ENCODE data around the gene STRN4. TPM values are rescaled to one million over a fixed set of nuclear protein-coding genes. Genes with fewer than 3 reads are reported as not detected.
A peak's percentile ranks its signal among the peaks of the same experiment; 100 is the strongest.

The STRN4 gene
- total and polyA plus RNA-seq, 4 donors = 9.5 to 29.9 (median 24.8) TPM

- peak; percentile 61 for DNase-seq (ENCODE audit: low spot score)
- Histone ChIP-seq H3K4me1 (ENCODE audit: control insufficient read depth in 4 of 4, insufficient read depth in 4 of 4, low read length in 3 of 4) (no peaks in the 10 kb centered on the region), H3K27ac (ENCODE audit: low read depth in 1 of 2, low read length in 2 of 2) (no peak overlapping the region), H3K4me3 (ENCODE audit: low read depth in 1 of 3, low read length in 3 of 3) (no peak overlapping the region), H3K9ac (ENCODE audit: low read depth in 1 of 2, low read length in 2 of 2) (no peak overlapping the region), H3K27me3 (ENCODE audit: control insufficient read depth in 4 of 4, insufficient read depth in 4 of 4, low read length in 3 of 4) (no peaks in the 10 kb centered on the region), H3K9me3 (ENCODE audit: control insufficient read depth in 4 of 4, low read length in 3 of 4) (no peaks in the 10 kb centered on the region), H3K36me3 (ENCODE audit: control insufficient read depth in 4 of 4, insufficient read depth in 3 of 4, low read depth in 1 of 4, low read length in 3 of 4) (peaks cover 17 to 54% (median 32%) of the 10 kb centered on the region in 4 donors)
- WGBS = 91% methylated on average over 26 of the region's 26 CpGs
- no peak for TF ChIP-seq REST (IDR thresholded peaks at IDR 0.05)
- TF ChIP-seq SP1 (IDR thresholded peaks at IDR 0.05) = no peak
- TF ChIP-seq MAX (IDR thresholded peaks at IDR 0.05) = no peak
- TF ChIP-seq RAD21 (IDR thresholded peaks at IDR 0.05) = no peak
- TF ChIP-seq ZBTB33 (IDR thresholded peaks at IDR 0.05) = no peak
- no peak for TF ChIP-seq TAF1 (conservative IDR thresholded peaks at IDR 0.05)
- TF ChIP-seq YY1 (IDR thresholded peaks at IDR 0.05) = no peak
- TF ChIP-seq EGR1 (IDR thresholded peaks at IDR 0.05; ENCODE audit: low read depth in 2 of 2) = no peak
Measured at GRCh38 chr19:46678110-46678732, 68.0 kb downstream of the STRN4 start.

GRCh38 chr19:46674416-46675178 is 71.7 kb downstream of the STRN4 start:
- H3K4me1 ChIP-seq (ENCODE audit: control insufficient read depth in 4 of 4, insufficient read depth in 4 of 4, low read length in 3 of 4) = no peaks in the 10 kb centered on the region
- no peak for DNase-seq (ENCODE audit: low spot score)
- WGBS = 96% methylated on average over 21 of the region's 21 CpGs
- H3K27me3 ChIP-seq (ENCODE audit: control insufficient read depth in 4 of 4, insufficient read depth in 4 of 4, low read length in 3 of 4) = no peaks in the 10 kb centered on the region
- H3K36me3 ChIP-seq (ENCODE audit: control insufficient read depth in 4 of 4, insufficient read depth in 3 of 4, low read depth in 1 of 4, low read length in 3 of 4) = peaks cover 16 to 46% (median 27%) of the 10 kb centered on the region in 4 donors
- no peak overlapping the region for H3K9ac ChIP-seq (ENCODE audit: low read depth in 1 of 2, low read length in 2 of 2)
- H3K27ac ChIP-seq (ENCODE audit: low read depth in 1 of 2, low read length in 2 of 2) = no peak overlapping the region
- no peak overlapping the region for H3K4me3 ChIP-seq (ENCODE audit: low read depth in 1 of 3, low read length in 3 of 3)
- no peak for TF ChIP-seq FOXA1 (IDR thresholded peaks at IDR 0.05)
- no peak for TF ChIP-seq RXRA (IDR thresholded peaks at IDR 0.05)
- TF ChIP-seq GABPA (IDR thresholded peaks at IDR 0.05 in 1 of 2, conservative IDR thresholded peaks at IDR 0.05 in 1 of 2) = no peak
- TF ChIP-seq HNF4A (conservative IDR thresholded peaks at IDR 0.05) = no peak
- H3K9me3 ChIP-seq (ENCODE audit: control insufficient read depth in 4 of 4, low read length in 3 of 4) = no peaks in the 10 kb centered on the region

All from liver (tissue), 9 donors.